H1 (cell line): ENCODE measurements around the gene PGAM2. TPM values are rescaled to one million over a fixed set of nuclear protein-coding genes. Genes with fewer than 3 reads are reported as not detected.
A peak's percentile ranks its signal among the peaks of the same experiment; 100 is the strongest.

Experiments used
- CTCF ChIA-PET: fragments of 300-600 bp; sonication (Branson Sonifier 250); formaldehyde crosslinking; loops from one replicate; lab custom pipeline; 2021; ENCODE audit not compliant: partially characterized antibody; lab: Charles Lee
- POLR2A ChIA-PET: fragments of 300-600 bp; sonication (Branson Sonifier 250); formaldehyde crosslinking; loops from one replicate; lab custom pipeline; 2021; ENCODE audit warnings: inconsistent platforms; ENCODE audit not compliant: partially characterized antibody; lab: Charles Lee
- DNase-seq, 2 experiments: peaks; one replicate each; pipeline versions ENCODE4 v3.0.0 to v3.0.0-alpha.2; 2010 to 2022; ENCODE audit warnings: low spot score in 2 of 2, low read depth in 1 of 2, mixed read lengths in 1 of 2
- FAIRE-seq: peaks from 2 replicates; lab custom pipeline; 2011; peaks lifted over from hg19 to GRCh38; lab: Jason Lieb, UNC
- H2AFZ ChIP-seq: 2 replicates; pipeline ENCODE4 v1.8.1; 2012; ENCODE audit warnings: low read length, inconsistent platforms
- H2AK5ac ChIP-seq: 2 replicates; pipeline ENCODE4 v1.6.1; 2013; ENCODE audit warnings: low read depth, low read length
- H2BK120ac ChIP-seq: replicated peaks from 2 replicates; pipeline ENCODE3; 2013; ENCODE audit warnings: low read depth, low read length, inconsistent platforms
- H2BK12ac ChIP-seq: 2 replicates; pipeline ENCODE4 v1.6.1; 2013; ENCODE audit warnings: low read depth, low read length
- H2BK15ac ChIP-seq: 2 replicates; pipeline ENCODE4 v1.6.1; 2013; ENCODE audit warnings: low read length
- H2BK20ac ChIP-seq: 2 replicates; pipeline ENCODE4 v1.6.1; 2013; ENCODE audit warnings: low read length
- H2BK5ac ChIP-seq: 2 replicates; pipeline ENCODE4 v1.6.1; 2013; ENCODE audit warnings: low read depth, low read length
- H3K14ac ChIP-seq: 2 replicates; pipeline ENCODE4 v1.6.1; 2013; ENCODE audit warnings: inconsistent platforms; ENCODE audit not compliant: insufficient read length
- H3K18ac ChIP-seq: 2 replicates; pipeline ENCODE4 v1.6.1; 2013; ENCODE audit warnings: low read length; ENCODE audit errors: extremely low read depth
- H3K23ac ChIP-seq: 2 replicates; pipeline ENCODE4 v1.6.1; 2013; ENCODE audit warnings: inconsistent platforms; ENCODE audit not compliant: insufficient read length
- H3K23me2 ChIP-seq: 2 replicates; pipeline ENCODE4 v1.6.1; 2013; ENCODE audit warnings: low read depth, low read length
- H3K27ac ChIP-seq: 2 replicates; pipeline ENCODE4 v1.6.1; 2011; ENCODE audit warnings: low read depth, low read length, inconsistent platforms
- H3K27me3 ChIP-seq, 4 experiments: replicated peaks in 1 of 4; 1 replicate in 1 of 4; 2 replicates in 3 of 4; pipeline versions ENCODE4 v1.6.1 to v1.8.1; 2011 to 2013; ENCODE audit warnings: low read length in 3 of 4, mild to moderate bottlenecking in 3 of 4, inconsistent platforms in 2 of 4, mixed read lengths in 2 of 4, moderate library complexity in 1 of 4; ENCODE audit not compliant: control insufficient read depth in 3 of 4, insufficient read depth in 3 of 4; ENCODE audit errors: extremely low read depth in 1 of 4
- H3K36me3 ChIP-seq, 4 experiments: 2 replicates each; pipeline versions ENCODE4 v1.6.1 to v1.8.1; 2011 to 2013; ENCODE audit warnings: mild to moderate bottlenecking in 4 of 4, low read length in 3 of 4, moderate library complexity in 2 of 4, control low read depth in 1 of 4, inconsistent platforms in 1 of 4; ENCODE audit not compliant: insufficient read depth in 4 of 4, control insufficient read depth in 2 of 4
- H3K4ac ChIP-seq: replicated peaks from 2 replicates; pipeline ENCODE3; 2013; ENCODE audit warnings: low read length, low read depth, mixed read lengths, inconsistent platforms; ENCODE audit not compliant: insufficient read length
- H3K4me1 ChIP-seq, 4 experiments: replicated peaks in 1 of 4; 1 replicate in 1 of 4; 2 replicates in 3 of 4; pipeline versions ENCODE4 v1.6.1 to v1.8.1; 2011 to 2013; ENCODE audit warnings: low read length in 3 of 4, inconsistent platforms in 2 of 4, mixed read lengths in 1 of 4; ENCODE audit not compliant: insufficient read depth in 4 of 4, control insufficient read depth in 3 of 4
- H3K4me2 ChIP-seq, 2 experiments: 2 replicates each; pipeline versions ENCODE4 v1.6.1 to v1.8.1; 2011 to 2013; ENCODE audit warnings: low read depth in 2 of 2, low read length in 2 of 2, control low read depth in 1 of 2, inconsistent platforms in 1 of 2, mild to moderate bottlenecking in 1 of 2; ENCODE audit not compliant: insufficient read depth in 1 of 2
- H3K4me3 ChIP-seq, 4 experiments: fragments of 200-600, 300-600 bp in 1 of 4; sonication (generic), shearing (Covaris generic), sonication (Bioruptor Twin) in 1 of 4; 2 replicates each; pipeline versions ENCODE4 v1.5.1 to v1.8.1; 2011 to 2016; ENCODE audit warnings: low read length in 4 of 4, low read depth in 3 of 4, control low read depth in 2 of 4, inconsistent platforms in 2 of 4, mild to moderate bottlenecking in 2 of 4, mixed read lengths in 1 of 4, moderate library complexity in 1 of 4; ENCODE audit not compliant: insufficient read depth in 2 of 4; ENCODE audit errors: extremely low read depth in 1 of 4
- H3K56ac ChIP-seq: replicated peaks from 2 replicates; pipeline ENCODE3; 2013; ENCODE audit warnings: low read depth, mild to moderate bottlenecking, mixed read lengths, low read length, inconsistent platforms; ENCODE audit not compliant: insufficient read length
- H3K79me1 ChIP-seq: 2 replicates; pipeline ENCODE4 v1.6.1; 2013; ENCODE audit warnings: low read depth, low read length, control low read depth
- H3K79me2 ChIP-seq, 2 experiments: 2 replicates each; pipeline versions ENCODE4 v1.6.1 to v1.8.1; 2012 to 2013; ENCODE audit warnings: low read length in 2 of 2, mild to moderate bottlenecking in 2 of 2, inconsistent platforms in 1 of 2; ENCODE audit not compliant: insufficient read depth in 2 of 2, control insufficient read depth in 1 of 2
- H3K9ac ChIP-seq, 4 experiments: replicated peaks in 1 of 4; 1 replicate in 1 of 4; 2 replicates in 3 of 4; pipeline versions ENCODE4 v1.6.1 to v1.8.1; 2011 to 2013; ENCODE audit warnings: low read depth in 3 of 4, low read length in 3 of 4, control low read depth in 2 of 4, mild to moderate bottlenecking in 2 of 4, moderate library complexity in 2 of 4, inconsistent platforms in 1 of 4; ENCODE audit errors: extremely low read depth in 1 of 4
- H3K9me3 ChIP-seq, 2 experiments: 2 replicates each; pipeline versions ENCODE4 v1.6.1 to v1.8.1; 2012 to 2013; ENCODE audit warnings: mild to moderate bottlenecking in 2 of 2, moderate library complexity in 2 of 2, control low read depth in 1 of 2, inconsistent platforms in 1 of 2, low read depth in 1 of 2, low read length in 1 of 2, mixed read lengths in 1 of 2; ENCODE audit not compliant: insufficient read depth in 2 of 2
- H4K20me1 ChIP-seq, 2 experiments: replicated peaks in 1 of 2; 2 replicates each; pipeline versions ENCODE3 to v1.8.1; 2011 to 2013; ENCODE audit warnings: inconsistent platforms in 2 of 2, low read length in 2 of 2, mild to moderate bottlenecking in 1 of 2; ENCODE audit not compliant: insufficient read depth in 2 of 2, control insufficient read depth in 1 of 2
- H4K5ac ChIP-seq: 2 replicates; pipeline ENCODE4 v1.6.1; 2013; ENCODE audit warnings: low read length, low read depth, mixed read lengths, inconsistent platforms; ENCODE audit not compliant: insufficient read length
- H4K8ac ChIP-seq: 2 replicates; pipeline ENCODE4 v1.8.0; 2013; ENCODE audit warnings: mild to moderate bottlenecking, moderate library complexity, low read length, inconsistent platforms; ENCODE audit not compliant: insufficient read depth; ENCODE audit errors: extremely low read depth
- H4K91ac ChIP-seq: replicated peaks from 2 replicates; pipeline ENCODE3; 2013; ENCODE audit warnings: low read length, mixed read lengths, inconsistent platforms; ENCODE audit not compliant: insufficient read length
- BACH1 ChIP-seq: IDR thresholded peaks from 2 replicates; pipeline ENCODE4 v1.6.1; 2012; ENCODE audit warnings: low read length, improper control_type of control experiment
- MAX ChIP-seq: IDR thresholded peaks from 2 replicates; pipeline ENCODE4 v1.6.1; 2012; ENCODE audit warnings: inconsistent platforms
- PHF8 ChIP-seq: fragments of 200-600 bp; sonication (generic); conservative IDR thresholded peaks from 2 replicates; pipeline ENCODE4 v1.7.1; 2012; ENCODE audit warnings: low read depth, mild to moderate bottlenecking, inconsistent platforms, low read length, moderate library complexity
- SAP30 ChIP-seq: fragments of 300-600 bp; sonication (generic); IDR thresholded peaks from 2 replicates; pipeline ENCODE4 v1.7.1; 2012; ENCODE audit warnings: low read length, moderate library complexity, mild to moderate bottlenecking, inconsistent platforms; ENCODE audit not compliant: insufficient read depth, insufficient replicate concordance
- TAF7 ChIP-seq: optimal IDR thresholded peaks from 2 replicates; pipeline ENCODE3; 2011; ENCODE audit warnings: low read depth, mild to moderate bottlenecking, inconsistent platforms, low read length, moderate library complexity, borderline replicate concordance
- whole genome bisulfite sequencing, 2 experiments: shearing (Covaris generic) in 1 of 2; methylation state at CpG; one replicate each; pipeline versions ENCODE4 v1.1.6 to v1.1.7; 2013 to 2015; ENCODE audit warnings: low lambda C conversion rate in 2 of 2, mixed read lengths in 2 of 2, inconsistent platforms in 1 of 2, low coverage in 1 of 2, missing lambda C conversion rate in 1 of 2; ENCODE audit not compliant: insufficient replicate concordance in 2 of 2, insufficient coverage in 1 of 2, insufficient read length in 1 of 2; ENCODE audit errors: extremely low coverage in 1 of 2, missing lambda C conversion rate in 1 of 2; 5-methylcytosine and 5-hydroxymethylcytosine counted together
- polyA plus RNA-seq, 7 experiments: library from polyadenylated mRNA; depleted of rRNA in 3 of 7; stranded (reverse) in 5 of 7; unstranded in 2 of 7; fragments of >200 nt in 5 of 7; fragments of 200-250 nt in 2 of 7; gene quantifications; 1 replicate in 5 of 7; 2 replicates in 1 of 7; 4 replicates in 1 of 7; pipeline versions ENCODE4 v1.2.1 to v1.2.3, GENCODE V29; 2011 to 2013; ENCODE audit warnings: missing spikeins in 2 of 7, mixed read lengths in 2 of 7
- total RNA-seq: library from RNA; stranded (reverse); fragmentation: NEBNext Ultra II Directional; extraction: Animal tissue kit (Norgen Biotek cat#: 25700); gene quantifications from 2 replicates; pipeline ENCODE4 v1.2.1, GENCODE V29; 2021

PGAM2 gene
- total and polyA plus RNA-seq, 2 of the 8 experiments (the other 6 are each of a cell fraction or from before 2014, with no cell fraction given) = 2.1 to 2.9 TPM

DNA sequence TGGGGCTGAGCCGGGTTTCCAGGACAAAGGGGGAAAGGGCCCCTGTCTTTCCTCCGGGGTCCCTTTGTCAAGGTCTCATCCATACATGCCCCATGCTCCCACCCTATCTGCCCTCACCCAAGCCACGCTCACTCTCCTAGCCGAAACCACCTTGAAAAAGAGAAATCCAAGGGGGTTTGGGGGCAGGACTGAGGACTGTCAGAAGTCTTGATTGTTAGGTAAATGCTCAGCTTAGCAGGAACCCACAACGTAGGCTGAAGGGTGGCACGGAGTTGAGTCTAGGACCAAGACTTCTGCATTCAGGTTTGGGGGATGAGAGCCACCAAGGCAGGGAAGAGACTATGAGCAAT is 719 bp upstream of the PGAM2 start:
- H3K23ac ChIP-seq = no peak overlapping the region
- no peak overlapping the region for H2AFZ ChIP-seq
- H3K14ac ChIP-seq = no peak overlapping the region
- no peak overlapping the region for H4K5ac ChIP-seq
- H3K18ac ChIP-seq = no peak overlapping the region
- H3K9ac ChIP-seq = 0 out of 7 replicates have a peak overlapping the region, but pooled peaks of 1 of the 4 experiments have one; percentile 12
- 0 out of 2 replicates have a peak overlapping the region, but pooled peaks have one; percentile 4 for H2BK5ac ChIP-seq
- FAIRE-seq (no peak), DNase-seq (no peak)
- no peaks in the 10 kb centered on the region for H3K23me2 ChIP-seq
- H3K27me3 ChIP-seq = peaks cover 0 to 3% (median 0%) of the 10 kb centered on the region in 4 experiments; a peak in 2 of 7 replicates
- no peak overlapping the region for H2AK5ac ChIP-seq
- POLR2A ChIA-PET = interaction anchor here (0.8 to 7.1 kb wide), 8 partner anchors 10 to 149 kb away, joined by 3 to 48 read pairs (median 4); partner anchors contain the start of gene DBNL
- CTCF ChIA-PET = interaction anchor here (1.2 to 2.7 kb wide), 4 partner anchors 10 to 46 kb away, joined by 3 to 15 read pairs (median 7); no protein-coding TSS in a partner anchor
- TF ChIP-seq TAF7 = no peak
- no peak for TF ChIP-seq SAP30
- TF ChIP-seq MAX = no peak
- TF ChIP-seq BACH1 = no peak
- no peak for TF ChIP-seq PHF8
- H2BK120ac ChIP-seq = no peak overlapping the region
- H2BK12ac ChIP-seq = no peak overlapping the region; the same call in 1 of the 2 replicates
- no peak overlapping the region for H3K4me3 ChIP-seq
- peaks cover 0 to 6% (median 2%) of the 10 kb centered on the region in 4 experiments; a peak in 3 of 8 replicates for H3K36me3 ChIP-seq
- H3K79me1 ChIP-seq = no peaks in the 10 kb centered on the region
- 69% methylated on average over 6 of the region's 6 CpGs; no CpG with 5 or more reads in 1 of the 2 experiments for WGBS, 2 experiments
- peaks cover 5 to 7% of the 10 kb centered on the region in 2 experiments for H4K20me1 ChIP-seq
- H3K4me2 ChIP-seq = peak overlapping the region; percentile 49 to 57; a peak in 3 of 4 replicates
- H3K56ac ChIP-seq = no peak overlapping the region
- H4K8ac ChIP-seq = no peak overlapping the region
- no peaks in the 10 kb centered on the region for H3K9me3 ChIP-seq
- no peak overlapping the region for H2BK15ac ChIP-seq
- no peak overlapping the region for H4K91ac ChIP-seq
- no peak overlapping the region for H3K27ac ChIP-seq
- no peak overlapping the region for H3K4ac ChIP-seq
- no peak overlapping the region for H2BK20ac ChIP-seq
- H3K4me1 ChIP-seq = peaks cover 9 to 30% (median 26%) of the 10 kb centered on the region in 4 experiments
- H3K79me2 ChIP-seq = no peaks in the 10 kb centered on the region
